Activated CD4-positive, CD25-positive, alpha-beta regulatory T cell treated with anti-CD3 and anti-CD28 coated beads, Interleukin-2, amount 50 U/mL, for 16 hours (primary cell): Measurements from ENCODE around the gene MATR3.

ENCODE experiments used
- DNase-seq: peaks from one replicate; pipeline ENCODE4 v3.0.0-alpha.2; 2020; ENCODE audit warnings: low read depth, low spot score

The MATR3 gene

GRCh38 chr5:139272471-139273321 lies 20.8 kb upstream of the MATR3 start:
- DNase-seq, result no peak

DNA sequence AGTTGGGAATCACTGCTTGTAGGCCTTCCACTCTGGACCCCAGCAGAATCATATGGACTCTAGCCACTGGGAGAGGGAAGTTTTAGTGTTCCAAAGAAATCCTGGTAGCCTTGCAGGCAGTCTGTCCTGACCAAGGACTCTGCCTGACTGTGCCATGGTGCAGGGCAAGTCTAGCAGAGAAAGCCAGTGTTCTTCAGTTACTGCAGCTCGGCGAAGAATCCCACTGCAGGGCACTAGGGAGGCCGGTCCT lies 20.3 kb upstream of the MATR3 start:
- DNase-seq, result no peak

GRCh38 chr5:139273572-139274289 lies 19.8 kb upstream of the MATR3 start:
- peak; percentile 67 for DNase-seq

GRCh38 chr5:139275536-139275935 lies 18.0 kb upstream of the MATR3 start:
- no peak for DNase-seq

- DNase-seq, result no peak
Measured at GRCh38 chr5:139275956-139276355, 17.6 kb upstream of the MATR3 start.

DNA sequence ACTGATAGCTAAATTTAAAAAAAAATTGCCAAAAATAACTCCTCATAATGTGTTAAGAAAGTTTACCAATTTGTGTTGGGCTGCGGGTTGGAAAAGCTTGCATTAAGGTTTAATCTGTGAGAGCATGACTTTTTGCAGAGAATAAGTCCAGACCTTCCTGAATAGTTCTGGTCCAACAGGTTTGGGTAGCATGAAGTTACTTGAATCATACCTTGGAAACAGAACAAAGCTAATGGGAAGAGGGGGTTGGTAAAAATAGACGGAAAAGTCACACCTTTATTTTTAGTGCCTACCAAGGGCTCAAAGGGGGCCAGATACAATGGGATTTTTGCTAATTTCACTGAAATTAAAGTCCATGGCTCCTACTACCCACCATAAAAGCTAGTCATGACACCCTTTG lies 17.1 kb upstream of the MATR3 start:
- DNase-seq, result no peak

GRCh38 chr5:139277171-139277570 lies 16.4 kb upstream of the MATR3 start:
- no peak for DNase-seq

- DNase-seq, result no peak
Measured at GRCh38 chr5:139278540-139279274, 14.8 kb upstream of the MATR3 start.

- no peak for DNase-seq
Measured at GRCh38 chr5:139282197-139282557, 11.4 kb upstream of the MATR3 start.

GRCh38 chr5:139283252-139284166 lies 10.0 kb upstream of the MATR3 start:
- no peak for DNase-seq

DNA sequence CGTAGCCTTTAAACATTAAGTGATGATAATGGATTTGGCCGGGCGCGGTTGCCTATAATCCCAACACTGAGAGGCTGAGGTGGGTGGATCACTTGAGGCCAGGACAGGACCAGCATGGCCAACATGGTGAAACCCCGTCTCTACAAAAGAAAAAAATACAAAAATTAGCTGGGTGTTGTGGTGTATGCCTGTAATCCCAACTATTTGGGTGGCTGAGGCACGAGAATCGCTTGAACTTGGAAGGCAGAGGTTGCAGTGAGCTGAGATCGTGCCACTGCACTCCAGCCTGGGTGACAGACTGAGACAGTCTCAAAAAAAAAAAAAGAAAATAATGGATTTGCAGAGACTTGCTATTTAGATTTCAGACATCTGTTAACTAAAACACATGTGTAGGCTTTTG lies 9.2 kb upstream of the MATR3 start:
- no peak for DNase-seq

DNA sequence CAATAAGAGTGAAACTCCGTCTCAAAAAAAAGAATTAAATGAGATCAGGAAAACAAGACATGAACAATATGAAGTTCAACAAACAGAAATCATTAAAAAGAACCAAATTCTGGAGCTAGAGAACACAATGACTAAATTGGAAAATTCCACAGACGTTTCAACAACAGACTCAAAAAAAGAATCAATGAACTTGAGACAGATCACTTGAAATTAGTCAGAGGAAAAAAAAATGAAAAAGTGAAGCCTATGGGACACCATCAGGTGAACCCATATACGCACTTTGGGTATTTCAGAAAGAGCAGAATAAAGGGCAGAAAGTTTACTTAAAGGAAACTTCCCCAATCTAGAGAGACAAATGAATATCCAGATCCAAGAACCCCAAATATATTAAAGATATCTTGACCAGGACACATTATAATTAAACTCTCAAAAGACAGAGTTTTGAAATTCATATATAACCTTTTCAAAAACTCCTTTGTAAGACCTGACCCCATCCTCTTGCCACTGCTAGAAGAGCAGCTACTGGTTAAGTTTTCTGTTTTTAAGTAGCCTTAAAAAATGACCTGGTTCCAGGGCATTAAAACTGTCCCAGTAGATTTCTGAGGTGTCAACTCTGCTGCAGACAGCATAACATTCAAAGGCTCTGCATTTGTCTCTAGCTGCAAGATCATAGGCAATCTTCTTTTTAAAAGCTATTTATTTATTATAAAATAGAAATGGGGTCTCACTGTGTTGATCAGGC lies 7.7 kb upstream of the MATR3 start:
- no peak for DNase-seq

- DNase-seq, result no peak
Measured at GRCh38 chr5:139287890-139288635, 5.5 kb upstream of the MATR3 start.

DNA sequence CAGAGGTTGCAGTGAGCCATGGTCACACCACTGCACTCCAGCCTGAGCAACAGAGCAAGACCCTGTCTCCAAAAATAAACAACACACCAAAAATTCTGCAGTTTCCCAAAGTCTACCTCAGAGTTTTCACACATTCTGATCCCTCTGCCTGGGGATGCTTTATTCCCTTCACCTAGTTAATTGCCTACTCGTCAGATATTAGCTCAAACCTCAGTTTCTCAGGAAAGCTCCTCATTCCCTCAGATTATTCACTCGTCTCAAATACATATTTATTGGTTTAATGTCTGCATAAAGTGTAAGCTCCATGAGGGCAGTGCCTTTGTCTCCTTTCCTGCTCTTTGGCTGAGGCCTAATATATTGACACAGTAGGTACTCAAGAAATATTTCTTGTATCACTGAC lies 2.5 kb upstream of the MATR3 start:
- no peak for DNase-seq

GRCh38 chr5:139293202-139293506 lies 386 bp upstream of the MATR3 start:
- no peak for DNase-seq

DNA sequence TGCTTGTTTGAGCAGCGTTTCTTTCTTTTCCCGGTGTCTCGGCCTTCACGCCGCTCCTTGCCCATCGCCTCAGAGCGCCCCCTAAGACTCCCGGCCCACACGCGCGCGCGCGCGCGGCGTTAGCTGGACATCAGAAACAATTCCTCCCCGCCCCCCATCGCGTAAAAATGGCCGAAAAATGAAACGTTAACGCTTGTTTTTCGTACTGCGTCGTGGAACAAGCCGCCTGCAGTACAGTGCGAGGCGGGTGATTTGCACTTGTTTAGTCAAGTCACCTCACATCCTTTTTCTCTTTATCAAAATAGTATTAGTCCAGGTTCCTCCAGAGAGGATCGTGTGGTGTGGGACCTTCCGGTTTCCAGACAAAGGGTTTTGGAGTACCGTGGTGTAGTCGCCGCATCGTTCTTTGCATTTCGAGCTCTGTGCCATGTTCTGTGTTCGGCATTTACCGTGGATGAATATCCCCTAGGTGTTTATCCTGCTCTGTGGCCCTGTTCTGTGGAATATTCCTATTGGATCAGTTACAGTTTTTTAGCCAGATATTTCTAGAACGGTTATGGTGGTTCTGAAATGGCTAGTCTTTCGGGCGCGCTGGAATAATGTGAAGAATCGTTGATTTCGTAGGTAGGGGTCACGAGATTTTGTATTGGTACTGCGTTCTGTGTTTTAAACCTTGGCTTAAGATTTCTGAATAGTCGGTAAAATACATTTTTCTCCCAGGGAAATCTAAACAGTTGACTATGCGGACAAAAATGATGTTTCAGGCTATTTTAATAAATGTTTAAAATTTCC lies 1.0 kb downstream of the MATR3 start:
- peak; percentile 32 for DNase-seq

DNA sequence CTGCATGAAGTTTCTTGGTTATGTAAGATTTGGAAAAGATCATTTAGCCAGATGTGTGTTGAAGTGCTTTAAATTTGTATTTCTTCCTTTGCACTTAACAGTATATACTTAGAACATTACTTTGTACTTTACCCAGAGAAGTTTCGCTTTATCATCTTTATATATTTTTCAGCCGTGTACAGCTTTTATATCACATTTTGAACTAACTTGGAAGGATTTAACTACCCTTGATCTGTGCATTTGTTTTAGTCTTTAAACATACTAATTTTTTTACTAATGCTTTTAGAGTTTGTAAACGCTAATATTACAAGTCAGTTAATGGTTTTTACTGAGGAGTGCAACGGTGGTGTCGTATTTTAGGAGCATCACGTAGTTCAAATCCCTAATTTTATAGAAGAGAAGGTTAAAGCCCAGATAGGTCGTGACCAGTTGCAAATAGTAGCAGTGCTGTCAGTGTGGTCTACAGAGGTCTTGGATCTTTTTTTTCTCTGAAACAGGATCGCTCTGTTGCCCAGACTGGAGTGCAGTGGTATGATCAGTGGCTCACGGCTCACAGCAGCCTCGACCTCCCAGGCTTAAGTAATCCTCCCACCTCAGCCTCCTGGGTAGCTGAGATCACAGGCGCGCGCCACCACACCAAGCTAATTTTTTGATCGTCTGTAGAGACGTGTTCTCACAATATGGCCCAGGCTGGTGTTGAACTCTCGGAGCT lies 2.0 kb downstream of the MATR3 start:
- DNase-seq, result no peak

- DNase-seq, result no peak
Measured at GRCh38 chr5:139296198-139296597, 2.7 kb downstream of the MATR3 start.

DNA sequence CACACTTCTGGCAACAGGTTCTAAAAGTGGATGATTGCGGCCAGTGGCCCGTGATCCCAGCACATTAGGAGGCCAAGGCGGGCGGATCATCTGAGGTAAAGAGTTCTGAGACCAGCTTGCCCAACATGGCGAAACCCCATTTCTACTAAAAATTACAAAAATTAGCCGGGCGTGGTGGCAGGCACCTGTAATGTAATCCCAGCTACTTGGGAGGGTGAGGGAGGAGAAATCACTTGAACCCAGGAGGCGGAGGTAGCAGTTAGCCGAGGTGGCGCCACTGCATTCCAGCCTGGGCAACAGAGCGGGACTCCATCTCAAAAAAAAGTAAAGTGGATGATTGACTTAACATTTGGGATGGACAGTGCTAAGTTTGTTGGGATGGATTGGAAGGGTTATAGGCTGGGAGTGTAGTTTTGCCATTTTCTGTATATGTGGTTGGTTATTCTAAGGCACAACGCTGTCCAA lies 3.4 kb downstream of the MATR3 start:
- no peak for DNase-seq
